AG04450 (cell line): ENCODE measurements around the gene SMURF1. TPM values are rescaled to one million over a fixed set of nuclear protein-coding genes. Genes with fewer than 3 reads are reported as not detected.

Experiments
- CTCF ChIA-PET: fragments of 300-600, 350-600 bp; formaldehyde crosslinking; extraction: SDS; loops from one replicate; lab custom pipeline; 2022; ENCODE audit warnings: antibody characterized with exemption, inconsistent platforms; lab: Charles Lee
- POLR2A ChIA-PET: fragments of 350-600 bp; formaldehyde crosslinking; extraction: SDS; loops from one replicate; lab custom pipeline; 2021; ENCODE audit warnings: antibody characterized with exemption, inconsistent platforms; lab: Yijun Ruan, JAX
- DNase-seq: peaks from one replicate; pipeline ENCODE4 v3.0.0-alpha.2; 2011; ENCODE audit warnings: low read depth, low spot score
- H3K27ac ChIP-seq: one replicate; pipeline ENCODE4 v1.5.1; 2012; ENCODE audit warnings: low read depth, low read length, control low read depth
- H3K27me3 ChIP-seq: one replicate; pipeline ENCODE4 v1.6.0; 2012; ENCODE audit warnings: low read length; ENCODE audit not compliant: control insufficient read depth, insufficient read depth
- H3K4me3 ChIP-seq: 2 replicates; pipeline ENCODE4 v1.5.1; 2011; ENCODE audit warnings: mild to moderate bottlenecking, low read depth, low read length, control low read depth
- H3K9me3 ChIP-seq: 2 replicates; pipeline ENCODE4 v1.5.1; 2012; ENCODE audit warnings: low read length; ENCODE audit not compliant: control insufficient read depth, insufficient read depth
- polyA plus RNA-seq: library from polyadenylated mRNA; depleted of rRNA; stranded (reverse); fragments of >200 nt; gene quantifications from 2 replicates; pipeline ENCODE4 v1.2.3, GENCODE V29; 2011
- TF ChIP-seq, protein P1 (sequence below): IDR thresholded peaks from 2 replicates; pipeline ENCODE4 v1.5.1; 2011; ENCODE audit warnings: low read depth, low read length, control low read depth, inconsistent platforms

SMURF1 gene
- polyA plus RNA-seq, 1 experiment = 17.1 TPM

DNA sequence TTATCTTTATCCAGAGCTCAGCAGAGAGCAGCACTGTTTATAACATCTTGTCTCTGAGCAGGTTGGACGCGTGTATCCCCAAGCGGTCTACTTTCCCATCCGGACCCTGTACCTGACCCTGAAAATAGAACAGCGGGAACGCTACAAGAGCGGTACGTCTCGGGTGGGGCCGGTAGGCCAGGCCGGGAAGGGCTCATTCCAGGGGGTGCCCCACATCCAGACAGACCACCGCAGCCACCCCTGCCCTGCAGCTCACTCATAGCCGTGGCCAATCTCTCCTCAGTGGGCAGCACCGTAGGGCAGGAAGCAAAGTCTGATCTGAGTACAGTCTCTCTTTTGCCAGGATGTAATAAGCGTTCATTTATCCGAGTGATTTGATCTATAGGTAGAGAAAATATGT, 151.8 kb downstream of the SMURF1 start:
- Histone ChIP-seq H3K9me3 (no peaks in the 10 kb centered on the region), H3K27me3 (no peaks in the 10 kb centered on the region), H3K4me3 (no peak overlapping the region), H3K27ac (no peak overlapping the region)
- ChIA-PET POLR2A (no interaction called here), CTCF (no interaction called here)
- DNase-seq = no peak
- TF ChIP-seq, protein P1, sequence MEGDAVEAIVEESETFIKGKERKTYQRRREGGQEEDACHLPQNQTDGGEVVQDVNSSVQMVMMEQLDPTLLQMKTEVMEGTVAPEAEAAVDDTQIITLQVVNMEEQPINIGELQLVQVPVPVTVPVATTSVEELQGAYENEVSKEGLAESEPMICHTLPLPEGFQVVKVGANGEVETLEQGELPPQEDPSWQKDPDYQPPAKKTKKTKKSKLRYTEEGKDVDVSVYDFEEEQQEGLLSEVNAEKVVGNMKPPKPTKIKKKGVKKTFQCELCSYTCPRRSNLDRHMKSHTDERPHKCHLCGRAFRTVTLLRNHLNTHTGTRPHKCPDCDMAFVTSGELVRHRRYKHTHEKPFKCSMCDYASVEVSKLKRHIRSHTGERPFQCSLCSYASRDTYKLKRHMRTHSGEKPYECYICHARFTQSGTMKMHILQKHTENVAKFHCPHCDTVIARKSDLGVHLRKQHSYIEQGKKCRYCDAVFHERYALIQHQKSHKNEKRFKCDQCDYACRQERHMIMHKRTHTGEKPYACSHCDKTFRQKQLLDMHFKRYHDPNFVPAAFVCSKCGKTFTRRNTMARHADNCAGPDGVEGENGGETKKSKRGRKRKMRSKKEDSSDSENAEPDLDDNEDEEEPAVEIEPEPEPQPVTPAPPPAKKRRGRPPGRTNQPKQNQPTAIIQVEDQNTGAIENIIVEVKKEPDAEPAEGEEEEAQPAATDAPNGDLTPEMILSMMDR = no peak

GRCh38 chr7:98991141-98991540, 152.8 kb downstream of the SMURF1 start:
- H3K4me3 ChIP-seq = no peak overlapping the region
- CTCF ChIA-PET = no interaction called here
- no peaks in the 10 kb centered on the region for H3K9me3 ChIP-seq
- H3K27ac ChIP-seq = peak overlapping the region; percentile 21
- no peak for DNase-seq
- TF ChIP-seq, protein P1 = no peak
- no peaks in the 10 kb centered on the region for H3K27me3 ChIP-seq
- POLR2A ChIA-PET = interaction anchor here (0.6 kb wide), 1 partner anchor 265 kb away, joined by 4 read pairs; no protein-coding TSS in a partner anchor

DNA sequence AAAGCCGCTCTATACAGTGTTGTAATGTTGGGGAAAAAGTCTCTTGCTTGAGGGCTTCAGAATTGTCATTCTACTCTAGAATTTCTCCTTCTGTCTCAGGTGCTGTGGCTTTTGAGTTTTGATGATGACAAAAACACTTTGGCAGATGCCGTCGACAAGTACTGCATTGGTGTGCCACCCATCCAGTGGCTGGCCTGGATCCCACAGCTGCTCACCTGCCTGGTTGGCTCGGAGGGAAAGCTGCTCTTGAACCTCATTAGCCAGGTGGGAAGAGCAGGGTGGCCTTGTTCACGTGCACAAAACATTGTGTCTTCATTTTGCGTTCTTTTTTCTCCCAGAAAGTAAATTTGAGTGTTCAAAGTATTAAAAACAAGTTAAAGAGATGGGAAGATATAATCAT, 153.6 kb downstream of the SMURF1 start:
- H3K4me3 ChIP-seq = no peak overlapping the region
- H3K27ac ChIP-seq = no peak overlapping the region
- DNase-seq = no peak
- CTCF ChIA-PET = no interaction called here
- POLR2A ChIA-PET = no interaction called here
- TF ChIP-seq, protein P1 = no peak
- no peaks in the 10 kb centered on the region for H3K27me3 ChIP-seq
- H3K9me3 ChIP-seq = no peaks in the 10 kb centered on the region

DNA sequence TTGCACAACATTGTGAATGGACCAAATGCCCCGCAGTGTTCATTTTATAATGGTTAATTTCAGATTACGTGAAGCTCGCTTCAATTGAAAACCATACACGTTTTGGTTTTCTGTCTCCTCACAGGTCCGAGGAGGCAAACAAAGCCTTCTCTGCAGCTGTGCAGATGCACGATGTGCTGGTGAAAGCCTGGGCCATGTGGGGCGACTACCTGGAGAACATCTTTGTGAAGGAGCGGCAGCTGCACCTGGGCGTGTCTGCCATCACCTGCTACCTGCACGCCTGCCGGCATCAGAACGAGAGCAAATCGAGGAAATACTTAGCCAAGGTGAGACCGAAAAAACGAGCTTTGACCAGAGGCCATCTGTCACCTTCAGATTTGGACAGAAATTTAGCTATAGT, 155.3 kb downstream of the SMURF1 start:
- H3K4me3 ChIP-seq = no peak overlapping the region
- CTCF ChIA-PET = no interaction called here
- H3K9me3 ChIP-seq = no peaks in the 10 kb centered on the region
- H3K27ac ChIP-seq = no peak overlapping the region
- H3K27me3 ChIP-seq = no peaks in the 10 kb centered on the region
- TF ChIP-seq, protein P1 = no peak
- DNase-seq = no peak
- POLR2A ChIA-PET = no interaction called here

- ChIA-PET CTCF (interaction anchor here (0.9 to 1.0 kb wide), 2 partner anchors 11 to 325 kb away, joined by 3 read pairs; no protein-coding TSS in a partner anchor), POLR2A (no interaction called here)
- DNase-seq = no peak
- TF ChIP-seq, protein P1 = no peak
- Histone ChIP-seq H3K27ac (no peak overlapping the region), H3K27me3 (no peaks in the 10 kb centered on the region), H3K9me3 (no peaks in the 10 kb centered on the region), H3K4me3 (no peak overlapping the region)
Measured at GRCh38 chr7:98985945-98986344, 158.0 kb downstream of the SMURF1 start.
